GM08714 (cell line): ENCODE data around the gene NTF3.

Experiments used
- H3K4me3 ChIP-seq: fragments of 200-500 bp; sonication (Bioruptor generic); 2 replicates; pipeline ENCODE4 v1.5.1; 2014; ENCODE audit warnings: mild to moderate bottlenecking, low read length, inconsistent platforms
- ZNF274 ChIP-seq: IDR thresholded peaks from 2 replicates; pipeline ENCODE4 v1.6.1; 2012; ENCODE audit warnings: mild to moderate bottlenecking, low read depth, low read length

The NTF3 gene

GRCh38 chr12:5512601-5512970 is 80.7 kb downstream of the NTF3 start:
- no peak for TF ChIP-seq ZNF274
- H3K4me3 ChIP-seq = no peak overlapping the region

GRCh38 chr12:5513406-5513805 is 81.5 kb downstream of the NTF3 start:
- TF ChIP-seq ZNF274 = no peak
- H3K4me3 ChIP-seq = no peak overlapping the region

GRCh38 chr12:5514016-5514415 is 82.1 kb downstream of the NTF3 start:
- no peak for TF ChIP-seq ZNF274
- no peak overlapping the region for H3K4me3 ChIP-seq

GRCh38 chr12:5514545-5514944 is 82.6 kb downstream of the NTF3 start:
- H3K4me3 ChIP-seq = no peak overlapping the region
- no peak for TF ChIP-seq ZNF274

GRCh38 chr12:5515458-5515857 is 83.5 kb downstream of the NTF3 start:
- TF ChIP-seq ZNF274 = no peak
- H3K4me3 ChIP-seq = no peak overlapping the region

- TF ChIP-seq ZNF274 = no peak
- H3K4me3 ChIP-seq = no peak overlapping the region
These were observed 84.7 kb downstream of the NTF3 start for GRCh38 chr12:5516371-5517241.

- TF ChIP-seq ZNF274 = no peak
These were observed 86.9 kb downstream of the NTF3 start for GRCh38 chr12:5518584-5519365.

GRCh38 chr12:5520037-5520436 is 88.1 kb downstream of the NTF3 start:
- no peak for TF ChIP-seq ZNF274
- no peak overlapping the region for H3K4me3 ChIP-seq

More at GRCh38 chr12:5518584-5519365, 86.9 kb downstream of the NTF3 start:
- no peak overlapping the region for H3K4me3 ChIP-seq

- H3K4me3 ChIP-seq = no peak overlapping the region
- no peak for TF ChIP-seq ZNF274
These were observed 88.9 kb downstream of the NTF3 start for GRCh38 chr12:5520831-5521230.

- no peak for TF ChIP-seq ZNF274
These were observed 89.8 kb downstream of the NTF3 start for GRCh38 chr12:5521456-5522325.

GRCh38 chr12:5522432-5523335 is 90.8 kb downstream of the NTF3 start:
- TF ChIP-seq ZNF274 = no peak
- H3K4me3 ChIP-seq = no peak overlapping the region

More at GRCh38 chr12:5521456-5522325, 89.8 kb downstream of the NTF3 start:
- H3K4me3 ChIP-seq = no peak overlapping the region

GRCh38 chr12:5523396-5524115 is 91.6 kb downstream of the NTF3 start:
- TF ChIP-seq ZNF274 = no peak
- H3K4me3 ChIP-seq = no peak overlapping the region
